NB4 (cell line): Measurements from ENCODE around the gene PRKCE.

ENCODE experiments used
- DNase-seq: peaks from one replicate; pipeline ENCODE4 v3.0.0; 2010; ENCODE audit warnings: low read depth
- H3K4me3 ChIP-seq: one replicate; pipeline ENCODE4 v1.5.1; 2011; ENCODE audit warnings: mild to moderate bottlenecking, low read depth, low read length, moderate library complexity
- MYC ChIP-seq: IDR thresholded peaks from 2 replicates; pipeline ENCODE4 v1.6.1; 2011; ENCODE audit warnings: low read depth, low read length
- POLR2A ChIP-seq: IDR thresholded peaks from 2 replicates; pipeline ENCODE4 v1.6.1; 2011; ENCODE audit warnings: mild to moderate bottlenecking; ENCODE audit not compliant: insufficient read length; ENCODE audit errors: extremely low read depth
- TF ChIP-seq, protein P1 (sequence below): IDR thresholded peaks from one replicate; pipeline ENCODE4 v1.5.1; 2012; ENCODE audit warnings: low read depth, low read length
- TF ChIP-seq, protein P2 (sequence below): IDR thresholded peaks from 2 replicates; pipeline ENCODE4 v1.6.1; 2011; ENCODE audit warnings: low read depth, low read length

The PRKCE gene

DNA sequence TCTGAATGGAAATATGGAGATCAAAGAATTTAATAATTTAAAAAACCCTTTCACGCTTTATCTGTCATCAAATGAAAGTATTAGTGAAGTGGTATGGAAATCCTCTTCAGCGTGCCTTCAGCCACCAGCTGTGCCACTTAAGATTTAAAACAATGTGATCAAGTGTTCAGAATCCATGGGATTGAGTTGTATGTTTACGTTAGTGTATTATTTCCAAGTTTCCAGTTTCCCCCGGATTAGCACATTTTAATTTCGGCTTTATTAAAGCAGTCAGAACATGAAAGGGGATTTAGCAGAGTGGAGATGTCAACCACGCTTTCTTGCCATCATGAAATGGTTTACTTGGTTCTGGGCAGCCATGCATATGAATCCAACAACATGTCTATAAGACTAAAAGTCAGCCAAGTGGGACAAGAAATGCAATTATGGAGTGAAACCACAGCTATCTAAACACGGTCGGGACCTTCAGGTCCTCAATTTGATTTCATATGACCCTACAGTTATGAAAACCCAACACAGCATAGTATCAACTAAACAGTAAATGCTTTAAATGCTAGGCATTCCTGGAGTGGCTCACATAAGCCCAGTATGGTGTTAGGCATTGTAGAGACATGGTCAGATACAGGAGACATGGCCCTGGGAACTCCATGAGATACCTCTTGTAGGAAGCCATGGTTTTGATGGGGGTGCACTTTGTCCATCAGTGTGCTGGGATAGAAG lies 420.8 kb downstream of the PRKCE start:
- no peak for DNase-seq
- no peak overlapping the region for H3K4me3 ChIP-seq
- TF ChIP-seq POLR2A (no peak), MYC (no peak)
- TF ChIP-seq, protein P1, sequence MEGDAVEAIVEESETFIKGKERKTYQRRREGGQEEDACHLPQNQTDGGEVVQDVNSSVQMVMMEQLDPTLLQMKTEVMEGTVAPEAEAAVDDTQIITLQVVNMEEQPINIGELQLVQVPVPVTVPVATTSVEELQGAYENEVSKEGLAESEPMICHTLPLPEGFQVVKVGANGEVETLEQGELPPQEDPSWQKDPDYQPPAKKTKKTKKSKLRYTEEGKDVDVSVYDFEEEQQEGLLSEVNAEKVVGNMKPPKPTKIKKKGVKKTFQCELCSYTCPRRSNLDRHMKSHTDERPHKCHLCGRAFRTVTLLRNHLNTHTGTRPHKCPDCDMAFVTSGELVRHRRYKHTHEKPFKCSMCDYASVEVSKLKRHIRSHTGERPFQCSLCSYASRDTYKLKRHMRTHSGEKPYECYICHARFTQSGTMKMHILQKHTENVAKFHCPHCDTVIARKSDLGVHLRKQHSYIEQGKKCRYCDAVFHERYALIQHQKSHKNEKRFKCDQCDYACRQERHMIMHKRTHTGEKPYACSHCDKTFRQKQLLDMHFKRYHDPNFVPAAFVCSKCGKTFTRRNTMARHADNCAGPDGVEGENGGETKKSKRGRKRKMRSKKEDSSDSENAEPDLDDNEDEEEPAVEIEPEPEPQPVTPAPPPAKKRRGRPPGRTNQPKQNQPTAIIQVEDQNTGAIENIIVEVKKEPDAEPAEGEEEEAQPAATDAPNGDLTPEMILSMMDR: no peak
- TF ChIP-seq, protein P2, sequence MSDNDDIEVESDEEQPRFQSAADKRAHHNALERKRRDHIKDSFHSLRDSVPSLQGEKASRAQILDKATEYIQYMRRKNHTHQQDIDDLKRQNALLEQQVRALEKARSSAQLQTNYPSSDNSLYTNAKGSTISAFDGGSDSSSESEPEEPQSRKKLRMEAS: no peak

DNA sequence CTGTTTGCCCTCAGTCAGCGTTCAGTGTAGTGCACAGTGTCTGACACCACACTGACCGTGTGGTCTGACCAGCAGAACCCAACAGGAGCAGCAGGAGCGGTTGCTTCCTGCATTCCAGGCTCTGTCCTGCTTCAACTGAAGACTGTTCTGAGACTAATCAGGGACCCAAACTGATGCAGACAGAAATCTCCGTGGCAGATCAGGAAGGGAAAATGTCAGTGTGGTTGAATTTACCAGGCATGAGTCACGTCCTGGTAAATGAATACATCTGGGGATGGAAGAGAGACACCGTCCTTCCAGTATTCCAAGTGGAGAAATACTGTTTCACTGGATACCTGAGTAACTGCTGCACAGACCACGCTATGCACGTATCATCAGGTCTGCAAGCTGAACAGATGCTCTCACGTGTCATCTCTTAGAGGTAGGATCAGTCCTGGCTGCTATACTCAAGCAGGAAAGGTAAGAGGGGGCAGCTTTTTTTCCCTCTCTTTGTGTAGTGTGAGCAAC lies 422.1 kb downstream of the PRKCE start:
- TF ChIP-seq, protein P1: no peak
- TF ChIP-seq MYC (no peak), POLR2A (no peak)
- TF ChIP-seq, protein P2: no peak
- no peak overlapping the region for H3K4me3 ChIP-seq
- DNase-seq: no peak

DNA sequence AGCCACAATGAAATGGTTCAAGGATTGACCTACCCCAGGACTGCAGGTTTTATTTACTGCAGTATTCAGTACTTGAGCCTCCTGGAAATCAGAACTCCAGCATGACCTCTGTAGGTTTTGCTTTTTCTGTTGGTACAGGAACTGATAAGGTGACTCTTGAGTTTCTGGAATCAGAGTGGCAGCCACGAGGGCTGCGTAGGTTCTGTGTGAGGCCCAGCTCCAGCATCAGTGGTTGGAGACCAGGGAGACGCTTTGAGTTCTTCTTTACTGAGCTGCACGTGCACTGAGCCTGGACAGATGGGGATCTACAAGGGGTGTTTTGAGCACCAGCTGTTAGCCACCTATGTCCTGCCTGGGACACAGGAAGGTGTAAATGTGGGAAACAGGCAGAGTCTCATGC lies 423.0 kb downstream of the PRKCE start:
- no peak for TF ChIP-seq POLR2A
- TF ChIP-seq MYC: no peak
- TF ChIP-seq, protein P1: no peak
- TF ChIP-seq, protein P2: no peak
- DNase-seq: no peak
- no peak overlapping the region for H3K4me3 ChIP-seq

DNA sequence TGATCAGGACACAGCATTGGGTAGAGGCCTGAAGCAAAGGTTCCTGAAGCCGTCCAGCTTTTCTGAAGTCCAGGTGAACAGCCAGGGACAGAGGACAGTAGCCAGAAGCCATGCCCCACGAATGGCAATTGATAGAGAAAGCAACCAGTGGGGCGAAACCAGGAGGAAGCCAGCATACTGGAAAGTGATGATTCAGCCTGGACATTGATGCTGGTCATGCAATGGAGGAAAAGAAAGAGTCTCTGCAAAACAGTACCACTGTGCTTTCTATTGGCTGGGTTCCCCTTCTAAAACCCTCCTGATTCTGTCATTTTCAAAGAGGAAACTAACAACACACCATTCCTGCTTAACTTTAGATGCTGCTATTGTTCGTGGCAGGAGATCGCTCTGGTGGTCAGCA lies 424.4 kb downstream of the PRKCE start:
- no peak overlapping the region for H3K4me3 ChIP-seq
- TF ChIP-seq POLR2A (no peak), MYC (no peak)
- TF ChIP-seq, protein P2: no peak
- TF ChIP-seq, protein P1: no peak
- no peak for DNase-seq

DNA sequence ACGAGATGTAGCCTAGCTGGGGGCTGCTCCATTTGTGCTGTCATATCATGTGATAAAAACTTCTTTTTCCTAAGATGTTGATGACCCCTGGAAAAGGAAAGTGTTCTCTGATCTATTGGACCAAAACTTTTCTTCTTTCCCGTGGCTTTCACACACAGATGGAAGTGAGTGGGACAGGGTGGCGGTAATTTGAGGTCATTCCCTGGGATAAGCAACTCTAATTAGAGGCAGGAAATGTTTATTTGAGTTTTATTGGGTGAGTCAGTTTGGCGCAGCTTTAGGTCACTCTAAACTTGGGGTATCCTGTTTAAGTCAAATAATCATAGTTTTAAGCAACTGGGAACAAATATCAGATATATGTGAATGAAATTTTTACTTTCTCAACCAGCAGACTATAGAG lies 424.8 kb downstream of the PRKCE start:
- no peak for DNase-seq
- H3K4me3 ChIP-seq: no peak overlapping the region
- TF ChIP-seq POLR2A: no peak
- no peak for TF ChIP-seq MYC
- TF ChIP-seq, protein P2: no peak
- TF ChIP-seq, protein P1: no peak
